Spleen (tissue), 7 donors: Measurements from ENCODE around the gene NPR2.

ENCODE experiments used
- POLR2A ChIP-seq, 3 donors: fragments of 450-650 bp; IDR thresholded peaks; one replicate each; pipeline ENCODE4 v1.5.1; 2017; ENCODE audit warnings: antibody characterized with exemption in 3 of 3, mild to moderate bottlenecking in 1 of 3
- POLR2AphosphoS5 ChIP-seq, 3 donors: sonication (generic); formaldehyde crosslinking; IDR thresholded peaks; one replicate each; pipeline ENCODE4 v1.5.1; 2017; ENCODE audit warnings: antibody characterized with exemption in 3 of 3
- TF ChIP-seq, protein P1 (sequence below), 11 experiments: fragments of 200-600 bp in 7 of 11; fragments of 450-650 bp in 4 of 11; sonication (generic) in 4 of 11; IDR thresholded peaks in 8 of 11; conservative IDR thresholded peaks in 3 of 11; 1 replicate in 7 of 11; 2 replicates in 4 of 11; pipeline versions ENCODE4 v1.4.0 to v1.8.0; 2016 to 2021; ENCODE audit warnings: antibody characterized with exemption in 11 of 11, inconsistent platforms in 4 of 11, mild to moderate bottlenecking in 1 of 11
- donor health status: DM: no; HTN: no; CAD: no; lungs with moderate emphysema.
- donor health status: DM: no; HTN: no; CAD: no.
- donor health status: DM: no; HTN: no; CAD: no.

DNA sequence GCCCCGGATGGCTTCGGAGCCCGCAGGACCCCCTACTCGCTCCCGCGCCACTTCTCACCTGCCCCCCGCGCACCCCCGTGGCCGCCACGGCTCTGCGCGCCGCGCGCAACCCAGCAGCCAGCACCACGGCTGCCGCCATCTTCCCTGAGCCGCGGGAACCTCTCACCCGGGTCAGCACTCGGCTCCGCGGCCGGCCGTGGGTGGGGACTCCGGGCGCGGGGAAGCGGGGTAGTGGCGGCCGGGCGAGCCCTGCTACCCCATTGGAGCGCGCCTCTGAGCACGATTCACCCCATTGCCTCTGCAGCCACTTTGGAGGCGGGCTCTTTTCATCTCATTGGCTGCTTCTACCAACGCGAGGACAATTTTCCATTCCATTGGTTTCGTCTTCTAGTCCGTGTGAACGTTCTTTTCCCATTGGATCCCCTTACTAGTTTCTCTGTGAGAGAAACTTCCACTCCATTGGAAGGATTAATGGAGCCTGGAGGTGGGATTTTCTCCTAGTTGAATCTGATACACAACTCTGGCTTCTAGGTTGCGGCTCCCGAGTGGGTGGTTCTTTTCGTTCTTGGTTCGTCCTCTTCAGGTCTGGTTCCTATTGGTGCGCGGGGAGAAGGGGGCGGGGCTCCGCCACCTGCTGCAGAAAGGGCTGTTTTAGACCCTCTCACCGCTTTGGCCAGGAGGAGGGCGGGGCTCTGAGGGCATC lies 23.6 kb downstream of the NPR2 start, which contains the start of gene HINT2:
- TF ChIP-seq POLR2AphosphoS5 (IDR thresholded peaks at IDR 0.05) (peak; percentile 97 to 98 (median 97)), POLR2A (IDR thresholded peaks at IDR 0.05) (peak in 2 of 3 donors; percentile 88 to 91)
- TF ChIP-seq, protein P1, sequence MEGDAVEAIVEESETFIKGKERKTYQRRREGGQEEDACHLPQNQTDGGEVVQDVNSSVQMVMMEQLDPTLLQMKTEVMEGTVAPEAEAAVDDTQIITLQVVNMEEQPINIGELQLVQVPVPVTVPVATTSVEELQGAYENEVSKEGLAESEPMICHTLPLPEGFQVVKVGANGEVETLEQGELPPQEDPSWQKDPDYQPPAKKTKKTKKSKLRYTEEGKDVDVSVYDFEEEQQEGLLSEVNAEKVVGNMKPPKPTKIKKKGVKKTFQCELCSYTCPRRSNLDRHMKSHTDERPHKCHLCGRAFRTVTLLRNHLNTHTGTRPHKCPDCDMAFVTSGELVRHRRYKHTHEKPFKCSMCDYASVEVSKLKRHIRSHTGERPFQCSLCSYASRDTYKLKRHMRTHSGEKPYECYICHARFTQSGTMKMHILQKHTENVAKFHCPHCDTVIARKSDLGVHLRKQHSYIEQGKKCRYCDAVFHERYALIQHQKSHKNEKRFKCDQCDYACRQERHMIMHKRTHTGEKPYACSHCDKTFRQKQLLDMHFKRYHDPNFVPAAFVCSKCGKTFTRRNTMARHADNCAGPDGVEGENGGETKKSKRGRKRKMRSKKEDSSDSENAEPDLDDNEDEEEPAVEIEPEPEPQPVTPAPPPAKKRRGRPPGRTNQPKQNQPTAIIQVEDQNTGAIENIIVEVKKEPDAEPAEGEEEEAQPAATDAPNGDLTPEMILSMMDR (IDR thresholded peaks at IDR 0.05 in 8 of 11, conservative IDR thresholded peaks at IDR 0.05 in 3 of 11): no peak
